Activated CD8-positive, alpha-beta memory T cell treated with anti-CD3 and anti-CD28 coated beads for 1 hour (primary cell): ENCODE results near the gene LRP1.

Experiments used
- DNase-seq, 2 donors: peaks; one replicate each; pipeline ENCODE4 v3.0.0-alpha.2; 2020; ENCODE audit warnings: low read depth in 1 of 2; ENCODE audit errors: extremely low read depth in 1 of 2

The LRP1 gene

GRCh38 chr12:57093415-57094207 is 34.7 kb upstream of the LRP1 start:
- peak in 1 of 2 donors; percentile 51 for DNase-seq

- no peak for DNase-seq
Measured at GRCh38 chr12:57094208-57095160, 33.8 kb upstream of the LRP1 start.

- DNase-seq = no peak
Measured at GRCh38 chr12:57095440-57095839, 32.8 kb upstream of the LRP1 start.

GRCh38 chr12:57096099-57096572 is 32.1 kb upstream of the LRP1 start:
- DNase-seq = no peak

DNA sequence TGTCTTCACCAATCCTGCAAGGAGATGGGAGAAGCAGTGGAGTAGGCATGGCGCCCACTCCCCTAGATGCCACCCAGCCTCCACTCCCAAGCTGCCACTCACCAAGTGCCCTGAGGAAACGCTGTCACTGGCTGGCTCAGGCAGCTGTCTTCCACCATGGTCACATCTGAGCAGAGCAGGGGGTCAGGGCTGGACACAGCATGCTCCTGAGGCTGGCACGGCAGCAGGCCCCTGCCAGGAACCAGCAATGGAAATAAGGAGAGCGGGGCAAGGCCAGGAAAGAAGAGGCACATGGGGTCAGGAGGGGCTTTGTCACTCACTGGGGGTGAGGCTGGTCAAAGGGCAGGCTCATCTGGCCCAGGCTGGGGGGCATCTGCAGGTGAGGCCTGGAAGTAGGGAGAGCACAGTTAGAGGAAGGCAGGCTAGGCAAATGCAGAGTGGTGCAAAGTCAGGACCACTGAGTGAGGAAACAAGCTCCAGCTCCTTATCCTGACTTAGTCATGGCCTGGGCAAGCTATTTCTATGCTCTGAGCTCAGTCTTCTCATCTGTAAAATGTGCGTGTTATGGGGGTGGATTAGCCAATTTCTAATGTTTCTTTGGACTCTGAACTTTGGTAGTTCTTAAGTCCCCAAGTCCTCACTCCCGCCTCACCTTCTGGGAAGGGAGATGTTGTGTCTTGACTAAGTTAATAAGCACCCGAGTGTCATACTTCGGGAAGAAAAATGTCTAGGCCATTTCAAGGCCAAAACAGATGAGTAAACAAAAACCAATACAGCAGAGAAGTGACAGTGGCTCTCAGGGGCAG is 31.3 kb upstream of the LRP1 start:
- no peak for DNase-seq

DNA sequence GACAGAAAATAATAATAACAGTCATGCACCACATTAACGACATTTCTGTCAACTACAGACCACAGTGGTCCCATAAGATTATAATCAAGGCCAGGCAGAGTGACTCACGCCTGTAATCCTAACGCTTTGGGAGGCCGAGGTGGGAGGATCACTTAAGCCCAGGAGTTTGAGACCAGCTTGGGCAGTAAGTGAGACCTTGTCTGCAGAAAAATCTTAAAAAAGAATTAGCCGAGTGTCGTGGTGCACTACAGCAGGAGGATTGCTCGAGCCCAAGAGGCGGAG is 30.8 kb upstream of the LRP1 start:
- DNase-seq = no peak

DNA sequence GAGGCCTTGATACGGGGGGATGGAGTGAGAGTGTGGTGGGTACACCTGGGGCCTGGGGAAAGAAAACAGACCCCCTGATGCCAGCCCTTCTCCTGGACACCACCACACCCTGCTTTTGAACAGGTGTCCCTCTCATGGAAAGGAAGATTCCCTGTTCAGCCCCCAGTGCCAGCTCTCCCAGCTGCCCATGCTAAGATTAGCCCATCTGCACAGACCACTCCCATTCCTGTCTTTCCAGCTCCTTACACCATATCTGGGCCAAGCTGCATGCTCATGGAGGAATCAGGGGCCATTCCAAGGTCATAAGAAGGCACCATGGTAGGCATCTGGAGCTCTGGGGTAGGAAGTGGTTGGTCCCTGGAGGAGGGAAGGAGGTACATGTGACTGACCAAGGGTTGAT is 29.7 kb upstream of the LRP1 start:
- no peak for DNase-seq

DNA sequence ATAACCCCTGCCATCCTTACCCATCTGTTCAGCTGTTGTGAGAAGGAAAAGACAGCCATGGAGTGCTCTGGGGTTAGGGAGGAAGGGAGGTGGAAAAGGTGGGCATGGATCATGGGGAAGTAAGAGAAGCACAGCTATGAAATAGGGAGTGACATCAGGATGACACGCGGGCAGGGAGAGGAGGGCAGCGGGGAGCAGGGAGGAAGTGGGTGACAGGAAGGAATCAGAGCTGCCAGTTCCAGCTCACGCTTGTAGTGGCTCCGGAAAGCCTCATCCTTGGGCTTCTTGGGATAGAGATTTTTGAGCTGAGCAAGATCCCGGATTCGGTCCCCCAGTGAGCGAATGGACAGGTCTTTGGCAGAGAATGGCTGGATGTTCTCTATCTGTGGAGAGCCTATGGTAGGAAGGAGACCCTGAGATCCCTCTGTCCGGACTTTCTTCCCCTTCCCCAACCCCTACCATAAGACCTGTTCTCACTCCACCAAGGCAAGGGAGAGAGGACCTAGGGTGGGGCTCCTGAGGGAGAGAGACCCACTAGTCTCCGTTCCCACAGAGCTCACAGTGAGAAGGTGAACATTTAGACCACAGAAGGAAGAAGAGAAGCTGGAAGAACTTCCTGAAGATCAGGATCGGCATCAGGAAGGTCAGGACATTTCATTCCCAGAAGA is 29.1 kb upstream of the LRP1 start:
- no peak for DNase-seq

DNA sequence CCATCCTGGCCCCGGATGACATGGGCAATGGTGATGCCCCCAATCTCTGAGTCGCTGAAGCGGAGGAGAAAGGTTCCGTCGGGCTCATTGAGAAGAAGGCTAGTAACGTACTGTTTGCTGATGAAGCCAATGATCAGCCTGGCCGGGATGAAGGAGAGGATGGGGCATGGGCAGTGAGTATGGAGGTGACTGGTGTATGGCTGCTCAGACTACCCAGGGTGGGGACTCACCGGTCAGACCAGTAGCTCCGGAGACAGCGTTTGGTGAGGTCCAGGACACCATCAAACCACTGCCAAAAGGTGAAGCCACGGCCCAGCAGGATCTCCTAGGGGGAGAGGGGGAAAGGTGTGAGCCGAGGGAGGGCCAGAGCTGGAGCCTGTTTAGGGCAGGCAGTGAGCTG is 28.5 kb upstream of the LRP1 start:
- no peak for DNase-seq

- no peak for DNase-seq
Measured at GRCh38 chr12:57101892-57102695, 26.2 kb upstream of the LRP1 start.

GRCh38 chr12:57103856-57104255 is 24.4 kb upstream of the LRP1 start:
- no peak for DNase-seq

GRCh38 chr12:57104292-57104910 is 23.9 kb upstream of the LRP1 start:
- DNase-seq = no peak

- no peak for DNase-seq
Measured at GRCh38 chr12:57105011-57105753, 23.1 kb upstream of the LRP1 start.

- no peak for DNase-seq
Measured at GRCh38 chr12:57106021-57106708, 22.1 kb upstream of the LRP1 start.

GRCh38 chr12:57107456-57108155 is 20.7 kb upstream of the LRP1 start:
- DNase-seq = no peak

DNA sequence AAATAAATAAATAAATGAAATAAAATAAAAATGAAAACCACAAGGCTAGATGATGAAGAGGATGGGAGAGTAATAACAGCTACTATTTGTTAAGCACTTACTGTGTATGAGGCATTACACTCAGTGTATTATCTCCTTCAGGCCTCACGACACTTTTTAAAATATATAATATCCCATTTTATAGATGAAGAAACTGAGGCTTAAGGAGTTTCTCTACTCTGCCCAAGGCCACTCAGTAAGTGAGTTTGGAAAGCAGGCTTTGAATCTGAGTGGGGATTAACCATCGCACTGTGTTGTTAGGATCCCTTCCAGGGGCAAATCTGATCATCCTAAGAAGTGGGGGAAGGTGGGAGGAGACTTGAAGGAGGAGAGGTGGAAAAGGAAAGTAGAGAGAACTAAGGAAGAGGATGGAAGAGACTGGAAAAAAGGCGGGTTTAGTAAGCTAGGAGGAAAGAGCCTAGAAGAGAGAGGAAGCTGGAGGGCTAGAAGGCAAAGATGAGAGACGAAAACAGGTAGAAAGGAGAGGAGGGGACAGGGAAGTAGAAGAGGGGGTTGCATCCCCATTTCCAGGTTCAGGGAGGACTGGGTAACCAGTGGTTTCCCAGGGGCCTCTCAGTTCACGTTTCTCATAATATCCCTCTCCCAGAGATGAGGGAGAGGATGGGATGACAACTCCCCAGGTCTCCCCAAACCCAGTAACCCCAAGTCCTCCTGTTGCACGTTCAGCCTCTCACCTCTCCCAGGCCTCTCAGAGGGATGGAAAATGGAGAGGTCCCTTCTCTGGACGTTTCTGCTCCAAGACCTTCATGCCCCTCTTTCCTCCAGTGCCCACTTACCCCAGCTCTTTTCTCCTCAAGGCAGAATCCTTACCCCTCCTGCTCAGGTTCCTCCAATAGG is 18.8 kb upstream of the LRP1 start:
- DNase-seq = no peak
